GM12865 (cell line): Measurements from ENCODE around the gene MMS19.

Experiments used
- DNase-seq: peaks from one replicate; pipeline ENCODE4 v3.0.0; 2010; ENCODE audit warnings: low read depth
- H3K4me3 ChIP-seq: 2 replicates; pipeline ENCODE4 v1.5.1; 2011; ENCODE audit warnings: mild to moderate bottlenecking, low read depth, low read length, control low read depth
- CTCF ChIP-seq: IDR thresholded peaks from 2 replicates; pipeline ENCODE4 v1.5.1; 2011; ENCODE audit warnings: low read length, control low read depth, low read depth, inconsistent platforms; ENCODE audit not compliant: insufficient read depth; ENCODE audit errors: missing control alignments

MMS19 gene

GRCh38 chr10:97464226-97464625 lies 34.0 kb downstream of the MMS19 start:
- DNase-seq = no peak
- TF ChIP-seq CTCF = no peak
- H3K4me3 ChIP-seq = no peak overlapping the region

- peak; percentile 51 for DNase-seq
- TF ChIP-seq CTCF = peak; percentile 71
- H3K4me3 ChIP-seq = no peak overlapping the region
These were observed 34.7 kb downstream of the MMS19 start for GRCh38 chr10:97463363-97464132.

GRCh38 chr10:97462309-97462708 lies 35.9 kb downstream of the MMS19 start:
- no peak for DNase-seq

GRCh38 chr10:97459933-97460332 lies 38.3 kb downstream of the MMS19 start:
- TF ChIP-seq CTCF = no peak
- DNase-seq = no peak
- no peak overlapping the region for H3K4me3 ChIP-seq

More at GRCh38 chr10:97462309-97462708, 35.9 kb downstream of the MMS19 start:
- no peak for TF ChIP-seq CTCF
- H3K4me3 ChIP-seq = no peak overlapping the region

- TF ChIP-seq CTCF = no peak
- H3K4me3 ChIP-seq = no peak overlapping the region
- no peak for DNase-seq
These were observed 39.1 kb downstream of the MMS19 start for GRCh38 chr10:97459111-97459510.

GRCh38 chr10:97456686-97457065 lies 41.5 kb downstream of the MMS19 start:
- no peak for DNase-seq
- no peak for TF ChIP-seq CTCF
- no peak overlapping the region for H3K4me3 ChIP-seq
